GM21515 (cell line): ENCODE measurements around the gene PDE6B.
"Not testable (repeated sequence)": the region's sequence is repeated elsewhere in the genome, so short reads cannot be mapped to it uniquely, and the experiment has no call there.

ENCODE experiments used
- ATAC-seq: cut with Tn5 transposase; IDR thresholded peaks from one replicate; pipeline ENCODE4 v1.9.1; 2021; ENCODE audit not compliant: unreplicated experiment

Gene PDE6B

DNA sequence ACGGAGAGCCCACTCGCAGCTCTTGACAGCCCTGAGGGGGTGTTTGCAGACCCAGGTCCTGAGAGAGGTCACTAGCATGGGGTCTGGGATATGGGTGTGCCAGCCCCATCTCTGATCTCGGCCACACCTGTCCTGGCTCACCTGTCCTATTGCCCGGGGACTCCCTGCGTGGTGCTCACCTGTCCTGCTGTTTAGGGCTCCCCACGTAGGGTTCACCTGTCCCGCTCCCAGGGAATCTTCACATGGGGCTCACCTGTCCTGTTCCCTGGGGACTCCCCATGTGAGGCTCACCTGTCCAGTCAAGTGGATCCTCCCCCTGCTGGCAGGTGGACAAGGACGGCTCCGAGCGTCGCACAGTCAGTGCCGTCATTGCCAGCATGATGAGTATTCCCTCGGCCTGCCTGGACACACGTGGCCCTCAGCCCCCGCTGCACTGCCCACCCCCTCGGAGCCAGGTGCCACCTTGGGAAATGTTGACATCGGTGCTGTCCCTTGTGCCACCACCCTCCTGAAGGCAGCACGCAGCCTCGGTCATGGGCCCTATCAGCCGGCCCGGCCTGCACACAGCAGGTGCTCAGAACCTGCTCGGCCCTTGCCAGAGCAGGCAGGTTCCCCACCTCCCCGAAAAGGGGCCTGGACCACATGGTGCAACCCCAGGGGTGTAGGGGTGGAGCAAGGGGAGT lies 57.3 kb downstream of the PDE6B start:
- no peak for ATAC-seq

DNA sequence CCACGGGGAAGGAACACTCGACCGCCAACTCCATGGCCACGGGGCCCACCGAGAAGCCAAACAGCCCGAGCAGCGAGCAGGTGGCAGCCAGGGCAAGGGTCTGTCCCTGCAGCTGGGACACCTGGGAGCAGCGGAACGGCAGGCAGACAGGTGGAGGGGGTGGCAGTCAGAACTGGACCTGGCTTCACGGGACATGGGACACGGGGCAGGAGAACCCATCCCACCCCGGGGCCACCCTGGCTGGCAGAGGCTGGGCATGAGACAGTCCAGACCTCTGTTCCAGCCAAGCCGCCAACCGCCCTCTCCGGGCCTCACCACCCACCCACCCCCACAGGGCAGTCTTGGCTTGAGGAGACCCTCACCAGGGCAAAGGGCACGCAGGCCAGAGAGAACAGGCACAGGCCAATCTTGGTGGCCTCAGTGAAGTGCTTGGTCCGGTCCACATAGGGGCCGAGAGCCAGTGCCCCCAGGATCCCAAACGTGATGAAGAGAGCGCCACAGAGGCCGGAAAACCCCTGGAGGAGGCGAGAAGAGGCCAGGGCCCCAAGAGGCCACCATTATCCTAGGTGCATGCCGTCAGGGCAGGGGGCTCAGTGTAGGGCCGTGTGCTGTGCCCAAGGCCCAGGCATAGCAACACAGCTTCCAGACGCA lies 58.0 kb downstream of the PDE6B start:
- no peak for ATAC-seq

DNA sequence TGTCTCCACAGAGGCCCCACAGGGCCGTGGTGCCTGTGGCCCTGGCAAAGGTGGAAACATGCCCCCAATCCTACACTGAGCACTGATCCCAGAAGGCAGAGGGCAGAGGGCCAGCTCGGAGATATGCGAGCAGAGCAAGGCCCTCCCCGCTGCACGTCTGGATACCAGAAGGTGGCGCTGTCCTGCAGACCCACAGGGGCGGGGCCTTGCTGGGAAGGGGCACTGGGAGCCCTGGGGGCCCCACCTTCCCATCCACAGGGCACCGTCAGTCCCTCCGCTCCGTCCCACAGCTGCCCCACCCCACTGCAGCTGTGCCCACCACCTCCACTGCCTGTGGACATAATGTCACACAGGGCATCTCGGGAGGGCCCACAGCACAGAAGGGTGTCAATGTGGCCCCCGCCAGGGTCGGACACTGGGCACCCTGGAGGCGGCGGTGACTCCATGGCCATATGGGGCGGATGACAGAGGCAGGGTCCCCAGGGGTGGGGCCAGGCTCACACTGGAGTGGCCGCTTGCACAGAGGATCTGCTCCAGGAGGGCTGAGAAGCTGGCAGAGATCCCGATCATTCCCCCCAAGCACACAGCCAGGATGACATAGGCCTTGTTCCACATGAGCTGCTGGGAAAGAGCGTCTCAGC lies 58.7 kb downstream of the PDE6B start:
- ATAC-seq = no peak

DNA sequence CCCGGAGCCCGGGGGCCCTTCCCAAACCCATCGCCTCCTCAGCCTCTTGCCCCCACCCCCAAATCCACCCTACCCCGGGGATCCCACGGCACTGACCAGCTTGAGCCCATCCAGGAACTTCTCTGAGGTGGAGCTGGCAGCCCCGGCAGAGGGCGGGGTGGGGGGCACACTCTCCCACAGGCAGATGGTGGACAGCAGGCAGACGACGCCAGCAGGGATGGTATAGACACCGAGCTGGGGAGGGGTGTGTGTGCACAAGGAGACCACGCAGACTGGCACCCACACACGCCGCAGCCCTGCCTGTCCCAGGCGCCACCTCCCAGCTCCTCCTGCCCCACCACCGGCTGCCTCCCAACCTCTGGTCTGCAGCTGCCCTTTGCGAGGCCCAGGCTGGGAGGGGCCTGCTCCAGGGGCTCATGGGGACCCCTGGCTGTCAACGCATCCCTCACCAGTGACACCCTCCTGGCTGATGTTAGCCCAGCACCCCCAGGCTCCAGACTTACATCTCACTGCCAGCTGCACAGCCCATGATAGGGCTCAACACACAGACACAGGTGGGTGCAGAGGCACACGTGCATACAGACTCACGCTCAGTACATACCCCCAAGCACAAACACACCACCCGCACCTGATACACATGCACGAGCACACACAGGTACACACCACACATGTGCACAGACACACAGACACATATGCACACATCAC lies 59.4 kb downstream of the PDE6B start:
- no peak for ATAC-seq

DNA sequence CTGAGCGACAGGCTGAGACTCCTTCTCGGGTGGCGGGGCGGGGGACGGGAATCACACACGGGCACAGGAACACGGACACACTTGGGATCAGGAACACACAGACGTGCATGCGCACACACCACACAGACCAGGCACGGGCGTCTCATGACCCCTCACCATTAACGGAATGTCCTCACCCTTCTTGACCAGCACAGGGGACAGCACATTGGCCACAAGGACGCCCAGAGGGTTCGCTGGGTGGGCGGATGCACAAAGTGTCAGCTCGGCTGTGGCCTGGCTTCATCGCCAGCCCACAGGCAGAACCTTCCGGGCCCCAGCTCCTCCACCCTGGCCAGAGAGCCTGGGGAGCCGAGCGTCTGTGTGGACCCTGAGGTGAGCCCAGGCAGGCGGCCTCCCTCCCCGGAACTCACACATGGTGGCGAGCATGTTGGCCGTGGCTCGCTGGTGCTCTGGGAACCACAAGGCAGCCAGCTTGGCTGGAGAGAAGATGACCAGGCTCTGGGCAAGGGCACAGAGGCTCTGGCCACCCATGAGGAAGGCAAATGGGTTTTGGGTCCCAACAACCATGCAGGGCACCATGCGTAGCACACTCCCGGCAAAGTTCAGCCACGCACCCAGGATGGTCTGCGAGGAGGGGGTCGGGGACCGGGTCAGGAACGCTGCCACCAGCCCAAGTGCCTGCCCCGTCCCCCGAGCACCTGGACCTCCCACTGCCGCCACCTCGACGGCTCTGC lies 60.5 kb downstream of the PDE6B start:
- ATAC-seq = no peak

DNA sequence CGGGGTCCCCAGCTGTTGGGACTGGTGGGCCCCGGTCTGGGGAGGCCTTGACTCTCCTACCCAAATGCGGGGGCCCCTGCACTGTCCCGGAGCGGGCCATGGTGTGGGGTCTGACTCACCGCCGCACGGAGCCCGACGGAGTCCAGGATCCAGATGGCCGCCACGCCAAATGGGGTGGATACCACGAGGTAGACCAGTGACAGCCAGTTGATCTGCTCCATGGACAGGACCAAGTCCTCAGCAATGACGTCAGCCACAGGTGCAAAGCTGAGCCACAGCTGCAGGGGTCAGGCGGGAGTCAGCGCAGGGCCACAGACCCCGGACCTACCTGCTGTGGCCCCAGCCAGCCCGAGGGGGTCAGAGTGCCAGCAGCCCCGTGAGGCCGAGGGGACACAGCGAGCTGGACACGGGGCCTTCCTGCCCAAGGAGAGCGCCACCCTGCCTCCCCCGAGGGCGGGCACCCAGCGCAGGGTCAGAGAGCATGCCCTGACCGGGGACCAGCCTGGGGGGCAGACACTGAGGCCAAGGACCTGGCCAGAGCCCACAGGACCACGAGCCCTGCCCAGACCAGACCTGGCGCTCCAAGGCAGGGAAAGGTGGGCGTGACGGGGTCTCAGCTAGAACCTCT lies 61.2 kb downstream of the PDE6B start:
- ATAC-seq = no peak

DNA sequence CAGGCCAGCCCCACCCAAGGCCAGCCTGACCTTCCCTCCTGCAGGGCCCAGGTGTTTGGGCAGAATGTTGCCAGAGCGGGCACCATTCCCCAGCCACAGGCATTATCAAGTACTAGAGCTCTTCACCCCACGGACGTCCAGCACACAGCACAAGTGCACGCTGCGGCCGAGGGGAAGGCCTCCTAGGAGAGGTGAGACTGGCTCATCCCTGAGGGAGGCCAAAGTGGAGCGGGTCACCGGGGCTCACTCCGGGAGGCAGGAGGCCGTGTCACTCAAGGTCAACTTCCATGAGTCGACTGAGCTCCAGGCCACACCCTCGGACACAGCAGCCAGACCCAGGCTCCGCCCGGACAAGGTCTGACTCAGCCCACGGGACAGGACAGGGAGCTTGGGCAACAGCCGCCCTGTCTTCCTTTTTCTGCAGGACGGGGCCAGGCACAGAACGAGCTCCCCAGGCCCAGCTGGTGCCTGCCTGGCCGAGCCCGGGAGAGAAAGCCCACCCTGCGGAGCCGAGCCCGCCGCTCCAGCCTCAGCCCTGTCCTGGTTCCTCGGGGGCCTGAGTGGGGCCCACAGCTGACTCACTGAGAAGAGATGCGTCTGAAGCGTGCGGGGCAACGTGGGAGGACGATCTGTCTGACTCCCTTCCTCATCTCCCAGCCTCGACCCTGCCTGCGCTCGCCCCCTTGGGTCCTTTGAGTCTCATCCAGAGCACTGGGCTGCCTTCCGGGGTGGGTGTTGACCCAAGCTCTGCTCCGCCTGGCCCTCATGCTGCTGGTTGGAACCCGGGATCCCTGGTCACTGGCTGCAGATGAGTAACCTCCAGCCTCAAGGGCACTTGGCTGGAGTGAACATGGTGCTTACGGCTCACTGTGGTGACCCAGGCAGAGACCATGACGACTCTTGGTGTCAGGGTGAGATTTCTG lies 61.9 kb downstream of the PDE6B start:
- no peak for ATAC-seq

DNA sequence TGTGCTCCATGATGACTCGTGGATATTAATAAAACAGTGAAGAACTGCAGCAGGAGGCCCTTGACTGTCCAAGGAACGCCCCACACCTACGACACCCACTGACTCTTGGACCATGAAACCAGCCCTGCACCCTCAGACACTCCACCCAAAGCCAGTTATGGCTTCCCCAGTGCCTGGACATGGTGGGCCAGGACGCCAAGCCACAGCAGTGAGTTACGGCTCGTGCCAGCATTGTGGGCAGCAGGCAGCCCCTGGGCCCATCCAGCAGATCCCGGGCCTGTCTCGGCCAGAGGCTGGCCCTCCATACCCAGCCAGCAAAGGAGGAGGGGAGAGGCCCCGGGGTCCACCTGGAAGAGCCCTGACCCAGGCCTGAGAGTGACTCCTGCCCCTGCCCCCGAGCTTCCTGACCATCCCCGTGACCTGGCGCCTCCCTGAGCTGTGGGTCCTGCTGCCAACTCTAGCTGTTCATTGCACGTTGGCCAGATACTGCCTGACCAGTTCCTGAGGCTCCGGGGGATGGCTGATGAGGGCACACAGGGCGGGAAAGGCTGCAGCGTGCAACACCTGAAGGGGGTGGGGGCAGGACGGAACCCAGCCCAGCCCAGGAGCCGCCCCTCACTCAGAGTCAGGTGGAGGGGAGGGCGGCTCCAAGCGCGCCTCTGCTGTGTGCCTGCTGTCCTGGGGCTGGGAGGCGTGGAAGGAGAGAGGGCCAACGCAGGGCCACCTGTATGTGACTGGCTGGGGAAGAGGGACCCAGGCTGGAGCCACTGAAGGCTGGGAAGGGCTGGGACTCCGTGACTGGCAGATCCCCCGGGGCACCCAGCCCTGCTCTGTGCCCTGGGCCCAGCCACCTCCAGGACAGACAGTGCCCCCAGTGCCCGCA lies 62.8 kb downstream of the PDE6B start:
- ATAC-seq = no peak

DNA sequence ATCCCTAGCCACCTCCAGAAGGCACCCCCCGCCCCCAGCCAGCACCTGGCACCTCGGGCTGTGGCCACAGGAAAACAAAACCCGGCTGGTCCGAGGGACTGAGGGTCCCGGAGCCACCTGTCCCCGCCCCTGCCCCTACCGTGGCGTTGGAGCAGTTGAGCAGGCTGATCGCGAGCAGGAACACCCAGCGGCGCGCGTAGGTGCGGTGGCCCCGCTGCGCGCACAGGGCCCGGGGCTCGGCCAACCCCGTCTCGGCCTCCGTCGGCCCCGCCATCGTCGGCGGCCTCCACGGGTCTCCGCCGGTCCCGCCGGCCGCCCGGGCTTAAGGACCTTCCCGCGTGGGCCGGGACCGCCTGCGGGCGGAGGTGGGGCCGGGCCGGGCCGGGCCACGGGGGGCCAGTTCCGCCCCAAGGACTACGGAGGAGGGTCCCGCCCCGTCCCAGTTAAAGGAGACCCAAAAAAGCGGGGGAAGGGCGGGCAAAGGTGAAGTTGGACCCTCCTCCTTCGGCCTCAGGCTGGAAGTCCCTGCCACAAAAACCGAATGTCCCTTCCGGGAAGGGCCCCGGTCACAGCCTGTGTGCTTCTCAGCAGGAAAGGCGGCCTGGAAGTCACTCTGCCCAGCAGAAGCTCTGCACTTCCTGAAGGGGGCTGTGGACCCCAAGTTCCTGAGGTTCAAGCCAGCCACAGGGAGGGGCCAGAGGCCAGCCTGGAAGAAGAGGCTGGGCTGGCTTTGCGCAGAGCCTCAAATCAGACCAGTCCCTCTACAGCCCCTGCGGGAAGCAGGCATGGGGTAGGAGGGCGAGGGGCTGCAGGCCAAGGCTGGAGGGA lies 63.7 kb downstream of the PDE6B start, which contains the start of gene SLC49A3:
Gene SLC49A3 (minus strand): TSS at position 298 of the 828 bp plus-strand sequence. CDS start 24 bp downstream, at position 274.
- ATAC-seq = no peak

DNA sequence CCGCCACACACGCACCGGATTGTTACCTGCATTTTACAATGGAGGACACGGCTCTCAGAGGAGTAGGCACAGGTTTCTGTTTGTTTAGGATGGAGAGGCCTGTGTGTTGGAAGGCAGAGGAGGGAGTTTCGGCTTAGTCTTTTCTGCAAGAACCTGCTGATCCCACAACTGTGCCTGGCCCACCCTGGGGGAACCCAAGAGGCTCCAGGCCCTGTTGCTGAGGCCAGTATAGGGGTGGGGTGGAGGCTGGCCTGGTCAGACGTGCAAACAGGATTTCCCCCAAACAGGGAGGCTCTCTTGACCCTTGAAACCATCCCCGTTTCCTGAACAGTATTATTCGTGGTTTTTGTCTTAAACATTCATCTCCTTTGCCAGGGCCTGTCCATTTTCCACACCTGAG lies 64.3 kb downstream of the PDE6B start:
- ATAC-seq = no peak

DNA sequence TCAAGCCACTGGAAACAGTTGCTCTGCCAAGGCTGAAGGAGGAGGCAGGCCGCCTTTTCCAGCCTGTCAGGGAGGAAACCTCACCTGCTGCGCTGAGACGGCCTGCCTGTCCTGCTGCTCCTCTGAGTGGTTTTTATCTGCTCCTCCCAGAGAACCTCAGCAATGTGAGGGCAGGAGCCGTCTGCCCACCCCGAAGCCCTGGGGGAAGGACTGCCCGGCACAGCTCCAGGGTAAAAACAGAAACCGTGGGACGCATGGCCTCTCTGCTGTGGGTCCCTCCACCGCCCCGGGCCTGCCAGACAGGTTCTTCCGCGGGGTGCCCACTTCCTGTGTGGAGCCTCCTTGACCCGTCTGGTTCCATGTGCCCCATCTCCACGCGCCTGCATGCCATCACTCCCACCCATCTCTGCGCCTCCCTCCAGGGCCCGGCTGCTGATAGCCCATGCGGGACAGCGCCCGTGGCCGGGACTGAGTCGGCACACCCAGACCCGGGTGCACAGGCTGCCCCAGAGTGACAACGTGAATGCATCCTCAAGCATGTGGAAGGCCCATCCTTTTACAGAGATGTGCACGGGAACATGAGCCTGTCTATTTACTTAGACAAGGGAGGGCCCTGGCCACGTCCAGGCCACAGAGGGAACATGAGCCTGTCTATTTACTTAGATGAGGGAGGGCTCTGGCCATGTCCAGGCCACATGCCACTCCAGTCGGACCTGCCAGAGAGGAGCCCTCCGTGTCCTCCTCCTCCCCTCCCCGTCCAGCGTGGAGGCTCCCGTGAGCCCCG lies 67.6 kb downstream of the PDE6B start:
- ATAC-seq = no peak

DNA sequence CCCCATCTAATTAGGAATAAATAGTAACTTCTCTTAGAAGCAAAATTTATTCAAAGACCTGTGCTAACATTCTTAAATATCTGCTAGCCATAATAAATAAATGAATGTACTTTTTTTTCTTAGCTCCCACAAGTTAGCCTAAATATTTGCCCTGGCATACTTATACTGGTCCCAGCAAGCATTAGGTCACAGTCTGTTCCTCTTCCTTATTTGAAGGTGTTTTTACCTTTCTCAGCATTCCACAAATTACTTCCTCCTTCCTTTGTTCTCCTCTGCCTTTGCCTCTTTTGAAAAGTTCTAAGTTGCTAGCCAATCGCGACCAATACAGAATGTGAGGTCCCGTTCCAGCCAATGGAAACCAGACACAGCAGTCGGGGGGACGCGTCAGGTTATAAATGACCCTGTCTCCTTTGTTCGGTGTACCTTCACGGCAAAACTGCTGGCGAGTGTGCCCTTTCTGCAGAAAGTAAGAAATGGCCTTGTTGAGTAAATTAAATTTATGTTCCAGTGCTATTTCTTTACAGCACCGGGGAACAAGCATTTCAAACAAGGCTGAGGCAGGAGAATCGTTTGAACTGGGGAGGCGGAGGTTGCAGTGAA lies 69.1 kb downstream of the PDE6B start:
- ATAC-seq = not testable (repeated sequence)

DNA sequence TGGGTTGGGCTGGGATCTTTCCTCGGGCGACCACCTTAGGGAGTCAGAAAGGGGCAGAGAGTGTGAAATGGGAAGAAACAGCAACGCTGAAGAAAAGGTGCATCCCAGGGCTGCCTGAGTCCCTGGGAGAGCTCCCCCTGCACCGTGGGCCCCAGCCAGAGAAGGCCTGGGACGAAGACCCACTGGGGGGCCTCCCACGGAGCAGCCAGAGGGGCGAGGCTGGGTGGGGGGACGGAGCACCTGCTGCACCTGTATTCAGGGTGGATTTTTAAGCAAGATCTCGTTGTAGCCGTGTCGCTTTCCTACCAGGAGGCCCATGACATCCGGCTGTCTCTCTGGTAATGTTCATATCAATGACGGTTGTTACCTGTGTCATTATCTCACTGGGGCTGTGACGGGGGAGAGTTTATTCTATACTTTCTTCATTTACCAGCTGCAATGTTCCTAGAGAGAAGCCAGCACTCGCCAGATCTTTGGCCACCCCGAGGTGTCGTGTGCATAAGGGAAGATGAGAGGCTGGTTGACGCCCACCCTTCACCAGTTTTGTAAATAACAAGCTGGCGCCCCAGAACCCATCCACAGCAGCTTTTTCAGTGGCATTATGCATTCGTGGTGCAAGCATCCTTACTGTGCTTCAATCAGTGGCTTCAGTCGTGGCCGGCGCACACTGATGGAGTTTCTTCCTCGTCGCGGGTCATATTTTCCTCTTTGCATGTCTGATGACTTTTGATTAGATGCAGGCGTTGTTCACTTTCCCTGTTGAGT lies 74.6 kb downstream of the PDE6B start:
- no peak for ATAC-seq

DNA sequence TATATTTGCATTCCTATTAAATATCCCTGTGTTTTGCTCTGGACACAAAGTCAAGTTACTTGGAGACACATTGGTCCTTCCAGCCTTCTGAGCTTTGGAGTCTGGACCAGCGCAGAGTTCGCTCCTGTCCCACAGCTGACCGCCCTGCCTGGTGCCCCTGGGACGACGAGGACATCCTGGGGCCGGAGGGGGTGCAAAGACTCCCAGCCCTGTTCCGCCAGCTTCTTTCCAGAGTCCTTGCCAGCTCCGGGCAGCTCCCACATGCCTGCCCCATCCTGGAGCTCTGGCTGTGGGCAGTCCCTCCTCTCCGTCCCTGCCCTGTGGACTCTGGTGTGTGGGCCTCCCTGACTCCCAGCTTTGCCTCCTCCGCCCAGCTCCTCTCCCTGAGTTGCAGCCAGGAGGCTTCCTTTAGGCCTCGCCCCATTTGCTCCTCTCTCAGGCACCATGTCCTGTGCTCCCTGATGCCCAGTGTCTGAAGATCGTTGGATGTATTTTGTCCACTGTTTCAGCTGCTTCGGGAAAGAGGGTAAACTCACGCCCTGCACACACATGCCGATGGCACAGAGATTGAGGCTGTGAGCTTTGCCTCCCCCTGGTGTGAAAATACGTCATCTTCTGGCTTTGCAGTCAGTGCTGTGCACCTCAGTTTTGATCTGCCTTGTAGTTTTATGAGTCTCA lies 75.4 kb downstream of the PDE6B start:
- no peak for ATAC-seq

DNA sequence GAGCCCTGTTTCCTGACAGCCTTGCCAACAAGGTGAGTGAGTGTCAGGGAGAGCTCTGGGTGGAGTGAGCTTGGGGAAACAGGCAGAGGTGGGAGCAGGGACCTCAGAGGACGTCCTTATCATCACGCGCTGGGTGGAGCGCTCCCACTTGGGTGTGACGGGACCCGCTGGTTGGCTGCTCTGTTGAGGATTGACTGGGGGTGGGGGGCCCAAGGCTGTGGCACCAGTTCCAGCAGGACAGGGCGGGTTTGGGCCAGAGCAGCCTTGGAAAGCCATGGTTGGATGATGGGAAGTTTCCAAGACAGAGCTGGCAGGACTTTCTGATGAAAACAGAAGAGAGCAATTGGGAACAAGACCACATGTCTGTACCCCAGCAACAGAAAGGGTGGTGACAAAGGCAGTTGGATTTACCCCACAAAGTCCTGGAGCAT lies 77.3 kb downstream of the PDE6B start:
- no peak for ATAC-seq
